Daoy (cell line): ENCODE data around the gene FCSK. TPM values are rescaled to one million over a fixed set of nuclear protein-coding genes. Genes with fewer than 3 reads are reported as not detected.
A peak's percentile ranks its signal among the peaks of the same experiment; 100 is the strongest.

Experiments
- DNase-seq: peaks from one replicate; pipeline ENCODE4 v3.0.0-alpha.2; 2015; ENCODE audit warnings: low read depth
- total RNA-seq: library from RNA; depleted of rRNA; stranded (reverse); fragments of >200 nt; shearing (Covaris generic); gene quantifications from 2 replicates; pipeline ENCODE4 v1.2.3, GENCODE V29; 2014

The FCSK gene
- total RNA-seq, 1 experiment from 2014 or later = 6.7 TPM

DNA sequence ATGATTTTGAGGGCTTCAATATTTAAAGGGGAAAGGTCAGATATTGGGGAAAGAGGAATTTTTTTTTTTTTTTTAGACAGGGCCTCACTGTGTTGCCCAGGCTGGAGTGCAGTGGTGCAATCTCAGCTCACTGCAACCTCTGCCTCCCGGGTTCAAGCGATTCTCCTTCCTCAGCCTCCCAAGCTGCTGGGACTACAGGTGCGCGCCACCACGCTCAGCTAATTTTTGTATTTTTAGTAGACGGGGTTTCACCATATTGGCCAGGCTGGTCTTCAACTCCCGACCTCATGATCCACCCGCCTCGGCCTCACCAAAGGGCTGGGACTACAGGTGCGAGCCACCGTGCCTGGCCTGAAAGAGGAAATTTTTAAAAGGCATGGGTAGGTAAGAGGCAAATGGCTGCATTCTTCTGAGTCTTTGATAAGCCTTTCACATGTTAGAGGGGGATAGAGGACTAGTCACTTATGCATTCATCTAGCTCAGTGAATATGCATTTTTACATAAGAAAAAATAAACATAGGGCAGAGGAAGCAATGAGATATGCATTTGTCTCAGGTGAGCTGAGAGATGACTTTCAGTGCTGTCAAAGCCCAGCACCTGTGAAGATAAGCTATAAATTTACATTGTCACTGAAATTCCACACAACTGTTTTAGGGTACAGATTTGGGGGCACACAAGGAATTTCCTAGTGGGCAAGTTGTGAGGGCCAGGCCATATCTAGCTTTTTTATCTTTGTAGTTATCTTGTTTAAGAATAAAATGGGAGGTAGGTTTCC is 1.1 kb upstream of the FCSK start:
- DNase-seq = no peak

DNA sequence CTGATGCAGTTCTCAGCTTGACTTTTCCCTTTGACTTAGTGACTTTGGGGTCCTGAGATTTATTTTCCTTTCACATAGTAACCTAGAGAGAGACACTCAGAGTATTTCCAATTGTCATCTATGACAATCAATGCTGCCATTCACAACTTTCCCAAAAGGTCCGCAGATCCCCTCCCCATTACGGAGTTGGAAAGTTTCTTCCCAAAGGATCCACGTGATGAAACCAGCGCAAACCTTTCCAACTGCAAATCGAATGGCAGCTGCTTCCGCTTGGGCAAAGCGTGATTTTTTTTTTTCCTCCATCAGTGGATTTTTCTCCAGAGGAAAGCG is 538 bp upstream of the FCSK start:
- peak; percentile 28 for DNase-seq

DNA sequence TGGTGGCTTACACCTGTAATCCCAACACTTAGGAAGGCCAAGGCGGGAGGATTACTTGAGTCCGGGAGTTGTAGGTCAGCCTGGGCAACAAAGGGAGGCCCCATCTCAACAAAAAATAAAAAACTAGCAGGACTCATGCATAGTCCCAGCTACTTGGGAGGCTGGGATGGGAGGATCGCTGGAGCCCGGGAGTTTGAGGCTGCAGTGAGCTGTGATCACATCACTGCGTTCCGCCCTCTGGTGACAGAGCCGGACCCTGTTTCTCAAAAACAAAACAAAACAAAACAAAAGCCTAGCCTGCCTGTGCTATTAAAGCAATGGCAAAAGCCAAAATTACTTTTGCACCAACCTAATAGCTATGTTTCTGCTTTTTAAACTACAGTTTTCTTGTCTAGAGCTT is 1.5 kb downstream of the FCSK start:
- DNase-seq = no peak

DNA sequence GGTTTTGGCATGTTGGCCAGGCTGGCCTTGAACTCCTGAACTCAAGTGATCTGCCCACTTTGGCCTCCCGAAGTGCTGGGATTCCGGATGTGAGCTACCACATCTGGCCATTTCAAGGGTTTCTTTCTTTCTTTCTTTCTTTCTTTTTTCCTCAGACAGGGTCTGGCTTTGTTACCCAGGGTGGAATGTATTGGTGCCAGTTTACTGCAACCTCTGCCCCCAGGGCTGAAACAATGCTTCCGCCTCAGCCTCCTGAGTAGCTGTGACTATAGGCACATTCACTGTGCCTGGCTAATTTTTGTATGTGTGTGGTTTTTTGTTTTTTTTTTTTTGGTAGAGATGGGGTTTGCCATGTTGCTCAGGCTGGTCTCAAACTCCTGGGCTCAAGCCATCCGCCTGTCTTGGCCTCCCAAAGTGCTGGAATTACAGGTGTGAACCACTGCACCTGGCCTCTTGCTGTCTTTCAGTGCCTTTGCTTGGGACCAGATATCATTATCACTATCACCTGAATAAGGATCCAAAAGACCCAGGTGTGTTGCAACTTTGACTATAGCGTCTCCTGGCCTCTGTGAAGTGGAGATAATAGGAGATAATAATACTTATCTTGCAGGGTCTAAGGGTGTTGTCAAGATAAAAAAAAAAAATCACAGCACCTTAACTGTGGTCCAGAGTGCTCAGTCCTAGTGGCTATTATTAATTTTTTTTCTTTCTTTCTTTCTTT is 3.2 kb downstream of the FCSK start:
- no peak for DNase-seq

DNA sequence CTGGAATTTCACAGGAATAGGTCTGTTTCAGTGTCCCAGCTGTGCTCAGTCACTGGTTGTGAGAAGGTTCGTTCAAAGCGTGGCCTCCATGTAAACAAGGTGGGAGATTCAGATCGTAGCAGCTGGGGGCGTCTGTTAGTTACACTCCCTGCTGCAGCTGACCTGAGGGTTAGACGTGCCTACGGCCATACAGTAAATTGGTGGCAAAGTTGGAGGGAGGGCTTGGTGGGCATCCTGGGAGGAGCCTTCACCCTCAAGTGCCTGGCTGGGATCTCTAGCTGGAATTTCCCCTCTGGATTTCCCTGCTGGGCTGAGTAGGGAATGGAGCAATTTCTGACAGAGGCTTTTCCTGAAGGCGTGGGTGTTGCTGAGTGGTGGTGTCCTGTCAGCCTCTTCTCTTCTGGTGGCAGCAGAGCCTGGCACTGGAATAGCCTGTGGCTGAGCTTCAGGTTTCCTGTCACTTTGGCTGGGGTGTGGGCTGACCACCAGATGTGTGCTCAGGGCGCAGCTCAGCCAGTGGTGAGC is 6.4 kb downstream of the FCSK start:
- DNase-seq = peak; percentile 61

DNA sequence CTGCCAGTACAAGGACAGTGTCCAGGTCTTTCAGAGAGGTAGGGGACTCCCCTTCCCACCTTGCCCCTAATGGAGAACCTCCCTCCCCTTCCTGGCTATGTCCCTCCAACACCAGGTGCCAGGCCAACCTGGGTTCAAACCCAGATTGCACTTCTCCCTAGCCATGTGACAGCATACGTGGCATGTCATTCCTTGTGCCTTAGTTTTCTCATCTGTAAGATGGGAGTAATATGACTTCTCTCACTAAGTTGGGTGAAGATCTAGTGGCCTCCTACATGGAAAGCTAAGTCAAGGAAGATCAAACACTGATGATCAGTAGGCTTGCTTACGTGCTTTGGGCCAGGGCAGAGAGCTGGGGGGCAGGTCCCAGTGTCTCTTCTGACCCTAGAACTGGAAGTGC is 8.8 kb downstream of the FCSK start:
- DNase-seq = no peak

DNA sequence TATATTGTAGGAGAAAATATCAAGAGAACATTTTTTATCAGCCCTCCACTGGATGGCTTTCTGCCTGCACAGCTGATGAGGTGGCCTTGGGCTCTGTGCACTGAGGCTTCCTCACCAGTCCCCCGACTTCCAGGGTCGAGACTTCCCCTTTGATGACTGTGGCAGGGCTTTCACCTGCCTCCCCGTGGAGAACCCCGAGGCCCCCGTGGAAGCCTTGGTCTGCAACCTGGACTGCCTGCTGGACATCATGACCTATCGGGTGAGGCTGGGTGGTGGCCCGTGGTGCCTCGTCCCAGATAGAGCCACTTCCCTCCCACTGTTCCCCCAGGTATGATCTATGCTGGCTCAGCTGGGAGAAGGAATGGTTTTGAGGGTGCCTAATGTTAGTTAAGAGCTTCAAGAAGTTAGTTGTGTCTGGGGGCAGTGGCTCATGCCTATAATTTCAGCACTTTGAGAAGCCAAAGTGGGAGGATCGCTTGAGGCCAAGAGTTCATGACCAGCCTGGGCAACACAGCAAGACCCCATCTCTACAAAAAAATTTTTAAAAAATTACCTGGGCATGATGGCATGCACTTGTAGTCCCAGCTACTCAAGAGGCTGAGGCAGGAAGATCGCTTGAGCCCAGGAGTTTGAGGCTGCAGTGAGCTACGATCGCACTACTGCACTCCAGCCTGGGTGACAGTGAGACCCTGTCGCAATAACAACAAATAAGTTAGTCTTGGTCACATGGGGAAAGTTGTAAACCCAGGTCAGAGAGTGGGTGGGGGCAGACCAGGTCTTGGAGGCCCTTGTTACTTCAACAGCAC is 11.8 kb downstream of the FCSK start:
- DNase-seq = no peak

DNA sequence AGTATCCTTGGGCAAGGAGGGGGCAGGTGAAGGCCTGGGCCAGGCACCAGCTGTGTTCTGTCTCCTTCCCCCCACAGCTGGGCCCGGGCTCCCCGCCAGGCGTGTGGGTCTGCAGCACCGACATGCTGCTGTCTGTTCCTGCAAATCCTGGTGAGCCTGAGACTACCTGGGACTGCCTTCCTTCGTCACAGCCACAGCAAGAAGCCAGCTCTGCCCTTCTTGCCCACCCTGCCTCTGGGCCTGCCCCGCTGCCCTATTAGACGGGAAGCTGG is 12.3 kb downstream of the FCSK start:
- no peak for DNase-seq

DNA sequence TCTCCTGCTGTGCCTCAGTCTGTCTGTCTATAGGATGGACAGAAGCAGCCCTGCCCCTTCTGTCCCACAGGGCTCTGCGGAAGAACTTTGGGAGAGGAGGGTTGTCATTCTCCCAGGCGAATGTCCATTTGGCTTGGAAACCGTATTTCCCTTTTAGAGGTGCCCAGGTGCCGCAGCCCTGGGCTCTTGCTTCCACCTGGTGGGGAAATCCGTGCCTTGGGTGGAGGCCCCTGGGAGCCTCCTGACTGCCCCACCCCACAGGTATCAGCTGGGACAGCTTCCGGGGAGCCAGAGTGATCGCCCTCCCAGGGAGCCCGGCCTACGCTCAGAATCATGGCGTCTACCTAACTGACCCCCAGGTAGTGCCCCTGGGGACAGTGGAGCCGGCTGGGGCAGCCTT is 12.7 kb downstream of the FCSK start:
- no peak for DNase-seq

DNA sequence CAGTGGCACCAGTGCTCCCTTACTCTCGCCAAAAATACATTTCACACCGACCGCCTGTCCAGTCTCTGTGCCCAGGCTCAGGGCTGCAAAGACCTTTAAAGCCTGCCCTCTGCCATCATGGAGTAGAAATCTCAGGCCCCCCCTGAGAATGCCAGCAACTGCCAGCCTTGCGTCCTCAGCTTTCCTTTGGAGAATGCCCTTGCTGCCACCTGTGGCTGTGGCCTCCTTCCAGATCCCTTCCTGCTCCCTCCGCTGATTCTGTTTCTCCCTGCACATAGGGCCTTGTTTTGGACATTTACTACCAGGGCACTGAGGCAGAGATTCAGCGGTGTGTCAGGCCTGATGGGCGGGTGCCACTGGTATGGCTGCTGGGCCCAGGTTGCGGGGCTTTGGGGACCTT is 13.2 kb downstream of the FCSK start:
- no peak for DNase-seq

DNA sequence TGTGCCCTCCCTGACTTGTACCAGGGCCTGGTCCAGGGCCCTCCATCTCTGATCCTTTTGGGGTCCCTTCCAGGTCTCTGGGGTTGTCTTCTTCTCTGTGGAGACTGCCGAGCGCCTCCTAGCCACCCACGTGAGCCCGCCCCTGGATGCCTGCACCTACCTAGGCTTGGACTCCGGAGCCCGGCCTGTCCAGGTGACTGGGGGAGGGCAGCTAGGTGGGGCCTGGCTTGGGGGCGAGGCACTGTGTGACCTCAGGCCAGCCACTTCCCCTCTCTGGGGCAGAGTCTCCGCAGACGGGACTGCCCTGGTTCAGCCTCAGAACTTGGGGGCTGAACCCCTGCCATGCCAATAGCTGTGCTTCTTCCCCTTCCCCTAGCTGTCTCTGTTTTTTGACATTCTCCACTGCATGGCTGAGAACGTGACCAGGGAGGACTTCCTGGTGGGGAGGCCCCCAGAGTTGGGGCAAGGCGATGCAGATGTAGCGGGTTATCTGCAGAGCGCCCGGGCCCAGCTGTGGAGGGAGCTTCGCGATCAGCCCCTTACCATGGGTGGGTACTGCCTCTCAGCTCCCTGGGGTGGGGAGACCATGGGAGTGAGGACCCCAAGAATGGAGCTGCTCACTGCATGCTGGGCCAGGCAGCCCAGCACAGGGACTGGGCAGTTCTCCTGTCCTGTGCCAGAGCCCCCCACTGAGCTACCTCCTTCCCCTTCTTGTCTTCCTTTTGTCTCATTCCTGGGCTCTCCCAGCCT is 14.6 kb downstream of the FCSK start:
- no peak for DNase-seq

DNA sequence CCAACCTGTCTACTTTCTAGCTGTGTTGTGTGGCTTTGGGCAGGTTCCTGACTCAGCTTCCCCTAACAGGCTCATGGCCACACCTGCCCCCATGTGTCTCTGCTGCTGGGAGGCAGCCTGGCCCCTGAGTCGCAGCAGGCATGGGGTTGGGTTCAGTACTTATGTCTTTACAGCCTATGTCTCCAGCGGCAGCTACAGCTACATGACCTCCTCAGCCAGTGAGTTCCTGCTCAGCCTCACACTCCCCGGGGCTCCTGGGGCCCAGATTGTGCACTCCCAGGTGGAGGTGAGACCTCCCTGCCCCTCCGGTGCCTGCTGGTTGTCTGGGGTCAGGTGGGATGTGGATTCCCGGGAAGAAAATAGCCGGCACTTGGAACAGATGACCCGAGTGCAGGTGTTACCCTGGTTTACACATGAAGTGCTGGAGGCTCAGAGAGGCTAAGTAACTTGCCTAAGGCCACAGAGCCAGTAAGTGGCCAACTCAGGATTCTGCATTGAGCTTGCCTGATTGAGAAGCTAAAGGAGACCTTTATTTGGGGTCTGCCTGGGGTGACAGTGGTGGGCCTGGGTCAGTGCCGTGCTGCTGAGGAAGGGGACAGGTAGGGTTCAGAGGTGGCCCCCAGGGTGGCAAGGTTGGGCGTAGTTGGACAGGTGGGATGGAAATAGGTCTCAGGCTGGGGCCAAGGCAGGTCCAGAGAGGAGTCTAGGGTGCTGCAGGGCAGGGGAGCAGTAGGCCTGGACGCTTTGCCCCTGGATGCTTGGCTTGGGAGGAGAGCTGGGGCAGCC is 15.9 kb downstream of the FCSK start:
- no peak for DNase-seq

DNA sequence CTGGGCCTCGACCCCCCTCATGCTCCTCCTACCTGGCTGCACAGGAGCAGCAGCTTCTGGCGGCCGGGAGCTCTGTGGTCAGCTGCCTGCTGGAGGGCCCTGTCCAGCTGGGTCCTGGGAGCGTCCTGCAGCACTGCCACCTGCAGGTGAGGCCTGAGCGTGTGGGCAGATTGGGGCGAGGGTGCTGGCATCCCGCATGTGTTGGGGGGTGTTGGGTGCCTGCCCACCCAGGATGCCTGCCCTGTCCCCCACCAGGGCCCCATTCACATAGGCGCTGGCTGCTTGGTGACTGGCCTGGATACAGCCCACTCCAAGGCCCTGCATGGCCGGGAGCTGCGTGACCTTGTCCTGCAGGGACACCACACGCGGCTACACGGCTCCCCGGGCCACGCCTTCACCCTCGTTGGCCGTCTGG is 16.5 kb downstream of the FCSK start:
- DNase-seq = no peak

DNA sequence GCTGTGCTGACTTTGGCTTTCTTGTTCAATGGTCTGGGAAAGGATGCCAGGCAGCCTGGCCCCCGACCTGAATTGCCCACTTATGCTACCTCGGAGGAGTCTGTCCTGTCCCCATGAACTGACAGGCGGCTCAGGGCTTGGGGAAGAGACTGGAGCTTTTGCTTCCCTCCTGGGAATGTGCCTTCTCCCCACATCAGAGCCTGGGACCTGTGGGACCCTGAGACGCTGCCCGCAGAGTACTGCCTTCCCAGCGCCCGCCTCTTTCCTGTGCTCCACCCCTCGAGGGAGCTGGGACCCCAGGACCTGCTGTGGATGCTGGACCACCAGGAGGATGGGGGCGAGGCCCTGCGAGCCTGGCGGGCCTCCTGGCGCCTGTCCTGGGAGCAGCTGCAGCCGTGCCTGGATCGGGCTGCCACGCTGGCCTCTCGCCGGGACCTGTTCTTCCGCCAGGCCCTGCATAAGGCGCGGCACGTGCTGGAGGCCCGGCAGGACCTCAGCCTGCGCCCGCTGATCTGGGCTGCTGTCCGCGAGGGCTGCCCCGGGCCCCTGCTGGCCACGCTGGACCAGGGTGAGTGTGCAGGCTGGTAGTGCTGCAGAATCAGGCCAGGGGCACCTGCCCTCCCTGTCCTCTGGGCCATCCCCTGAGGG is 18.5 kb downstream of the FCSK start:
- DNase-seq = no peak

DNA sequence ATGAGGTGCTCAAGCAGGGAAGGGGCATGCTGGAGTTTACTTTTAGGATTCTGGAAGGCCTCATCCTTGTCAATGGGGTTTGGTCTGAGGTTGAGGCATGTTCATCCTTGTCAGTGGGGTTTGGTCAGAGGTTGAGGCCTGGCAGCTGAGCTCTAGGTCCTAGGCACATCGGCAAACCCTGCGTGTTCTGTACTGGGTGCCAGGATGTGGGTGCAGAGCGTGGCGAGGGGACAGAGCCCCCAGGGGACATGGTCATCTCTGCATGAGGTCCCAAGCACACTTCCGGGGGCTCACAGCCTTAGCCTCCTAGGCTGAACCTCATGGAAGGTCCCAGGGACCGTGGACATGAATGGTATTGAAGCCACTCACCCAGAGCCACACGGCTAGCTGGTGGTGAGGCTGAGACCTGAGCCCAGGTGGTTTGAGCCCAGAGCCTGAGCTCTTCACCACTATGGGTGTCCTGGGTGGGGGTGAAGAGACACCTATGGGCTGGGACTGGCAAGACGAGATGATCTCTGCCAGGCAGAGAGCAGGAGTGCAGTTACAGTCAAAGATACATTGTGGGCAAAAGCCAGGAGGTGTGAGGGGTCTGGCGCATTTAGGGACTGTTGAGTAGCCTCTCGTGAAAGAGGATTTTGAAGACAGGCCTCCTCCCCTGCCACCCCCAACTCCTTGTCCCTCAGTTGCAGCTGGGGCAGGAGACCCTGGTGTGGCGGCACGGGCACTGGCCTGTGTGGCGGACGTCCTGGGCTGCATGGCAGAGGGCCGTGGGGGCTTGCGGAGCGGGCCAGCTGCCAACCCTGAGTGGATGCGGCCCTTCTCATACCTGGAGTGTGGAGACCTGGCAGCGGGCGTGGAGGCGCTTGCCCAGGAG is 19.3 kb downstream of the FCSK start:
- DNase-seq = no peak

DNA sequence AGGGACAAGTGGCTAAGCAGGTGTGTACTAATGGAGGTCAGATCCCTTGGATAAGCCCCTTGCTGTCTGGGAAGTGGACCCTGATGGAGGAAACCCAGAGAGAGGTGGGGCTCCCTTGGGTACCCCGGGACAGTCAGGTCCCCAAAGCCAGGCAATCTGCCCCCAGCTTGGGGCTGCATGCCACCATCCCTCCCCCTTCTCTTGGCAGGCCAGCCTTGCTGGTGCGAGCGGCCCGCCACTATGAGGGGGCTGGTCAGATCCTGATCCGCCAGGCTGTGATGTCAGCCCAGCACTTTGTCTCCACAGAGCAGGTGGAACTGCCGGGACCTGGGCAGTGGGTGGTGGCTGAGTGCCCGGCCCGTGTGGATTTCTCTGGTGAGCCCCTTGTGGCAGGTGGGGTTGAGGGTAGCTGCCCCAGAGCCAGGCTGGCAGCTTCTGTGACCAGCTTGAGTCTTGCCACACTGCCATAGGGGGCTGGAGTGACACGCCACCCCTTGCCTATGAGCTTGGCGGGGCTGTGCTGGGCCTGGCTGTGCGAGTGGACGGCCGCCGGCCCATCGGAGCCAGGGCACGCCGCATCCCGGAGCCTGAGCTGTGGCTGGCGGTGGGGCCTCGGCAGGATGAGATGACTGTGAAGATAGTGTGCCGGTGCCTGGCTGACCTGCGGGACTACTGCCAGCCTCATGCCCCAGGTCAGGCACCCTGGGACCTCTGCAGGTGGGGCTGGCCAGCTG is 20.1 kb downstream of the FCSK start:
- DNase-seq = no peak

DNA sequence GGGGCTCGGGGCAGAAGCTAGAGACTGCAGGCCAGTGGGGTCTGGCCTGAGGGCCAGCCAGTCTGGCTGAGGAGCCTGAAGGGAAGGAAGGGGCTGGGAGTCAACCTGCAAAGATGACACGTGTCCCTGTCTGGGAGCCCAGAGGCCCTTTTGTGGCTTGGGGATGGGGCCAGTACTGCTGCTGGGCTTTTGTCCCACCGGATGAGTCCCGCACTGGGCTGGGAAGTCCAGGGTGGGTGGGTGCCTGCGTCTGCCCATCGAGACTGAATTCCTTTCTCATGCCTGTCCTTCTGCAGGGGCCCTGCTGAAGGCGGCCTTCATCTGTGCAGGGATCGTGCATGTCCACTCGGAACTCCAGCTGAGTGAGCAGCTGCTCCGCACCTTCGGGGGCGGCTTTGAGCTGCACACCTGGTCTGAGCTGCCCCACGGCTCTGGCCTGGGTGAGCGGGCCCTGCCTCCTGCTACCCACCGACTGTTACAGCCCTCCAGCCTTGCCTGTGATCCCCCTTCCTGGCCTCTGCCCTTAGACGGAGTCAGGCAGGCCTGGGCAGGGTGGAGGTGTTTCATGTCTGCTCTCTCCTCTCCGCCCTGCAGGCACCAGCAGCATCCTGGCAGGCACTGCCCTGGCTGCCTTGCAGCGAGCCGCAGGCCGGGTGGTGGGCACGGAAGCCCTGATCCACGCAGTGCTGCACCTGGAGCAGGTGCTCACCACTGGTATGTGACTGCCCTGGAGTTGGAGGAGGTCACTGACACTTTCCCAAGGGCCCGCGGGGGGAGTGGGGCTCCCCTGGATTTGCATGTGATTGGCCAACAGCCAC is 20.9 kb downstream of the FCSK start:
- DNase-seq = no peak
